Right cardiac atrium (tissue), 5 donors: Measurements from ENCODE around the gene NTN5. TPM values are rescaled to one million over a fixed set of nuclear protein-coding genes. Genes with fewer than 3 reads are reported as not detected.

ENCODE experiments used
- ATAC-seq, 2 donors: fragments of 200-7000 bp; cut with Tn5 transposase; one replicate each; pipeline versions ENCODE4 v1.8.0 to v1.9.1; 2020; ENCODE audit warnings: moderate library complexity in 2 of 2, mild to moderate bottlenecking in 1 of 2
- DNase-seq, 3 donors: peaks; one replicate each; pipeline ENCODE4 v3.0.0-alpha.2; 2020
- H3K27ac ChIP-seq: one replicate; pipeline ENCODE4 v1.5.1; 2013; ENCODE audit warnings: mild to moderate bottlenecking, low read length, control low read depth, moderate library complexity
- H3K27me3 ChIP-seq: one replicate; pipeline ENCODE4 v1.6.1; 2013; ENCODE audit not compliant: control insufficient read depth, insufficient read depth
- H3K4me1 ChIP-seq: one replicate; pipeline ENCODE4 v1.6.1; 2013; ENCODE audit warnings: low read length; ENCODE audit not compliant: control insufficient read depth, insufficient read depth
- H3K4me3 ChIP-seq: one replicate; pipeline ENCODE4 v1.5.1; 2013; ENCODE audit warnings: low read length, control low read depth
- H3K9me3 ChIP-seq: one replicate; pipeline ENCODE4 v1.6.1; 2013; ENCODE audit warnings: low read length; ENCODE audit not compliant: control insufficient read depth
- WGBS: extraction: QIAGEN DNeasy Blood & Tissue Kit; methylation state at CpG from one replicate; pipeline ENCODE4 v1.1.7; 2013; 5-methylcytosine and 5-hydroxymethylcytosine counted together
- intact Hi-C, 4 donors: fragments of 100-400 bp; cut with DNase I; formaldehyde crosslinking; loops; one replicate each; pipeline versions ENCODE4 v1.11.0 to v1.14.0; 2022 to 2023
- polyA plus RNA-seq: library from polyadenylated mRNA; stranded (reverse); fragments of 200-250 nt; gene quantifications from one replicate; pipeline ENCODE4 v1.2.3, GENCODE V29; 2013
- total RNA-seq, 4 donors: library from RNA; stranded (reverse); fragmentation: NEBNext Ultra II Directional; extraction: Animal tissue kit (Norgen Biotek cat#: 25700); gene quantifications; one replicate each; pipeline ENCODE4 v1.2.1, GENCODE V29; 2021
- donor health status: healthy with polysubstance abuse.
- donor health status: DM: no; HTN: yes; CAD: no.
- donor health status: DM: no; HTN: no; CAD: no.
- donor health status: DM: no; HTN: yes; CAD: no; lungs with severe emphysema.
- donor health status: DM: yes; HTN: yes; CAD: no.

Gene NTN5
- total and polyA plus RNA-seq, 5 donors = 0.14 to 0.94 (median 0.43) TPM

- intact Hi-C loops = no loop called here
- WGBS = 57% methylated on average over 26 of the region's 26 CpGs
- H3K27me3 ChIP-seq = no peaks in the 10 kb centered on the region
- ATAC-seq (no peak), DNase-seq (peak; percentile 42 to 69 (median 65))
- peak overlapping the region; percentile 86 for H3K27ac ChIP-seq
- no peaks in the 10 kb centered on the region for H3K9me3 ChIP-seq
- H3K4me1 ChIP-seq = peaks cover 15% of the 10 kb centered on the region
- peak overlapping the region; percentile 43 for H3K4me3 ChIP-seq
These were observed 42.2 kb upstream of the NTN5 start for GRCh38 chr19:48714759-48715675.

GRCh38 chr19:48713864-48714755, 41.3 kb upstream of the NTN5 start:
- H3K9me3 ChIP-seq = no peaks in the 10 kb centered on the region
- intact Hi-C loops = no loop called here
- peaks cover 11% of the 10 kb centered on the region for H3K4me1 ChIP-seq
- WGBS = under 1% methylated on average over 67 of the region's 67 CpGs
- H3K27me3 ChIP-seq = no peaks in the 10 kb centered on the region
- ATAC-seq = peak; percentile 91 to 95
- peak overlapping the region; percentile 86 for H3K27ac ChIP-seq
- peak overlapping the region; percentile 47 for H3K4me3 ChIP-seq
- peak; percentile 99 to 100 (median 100) for DNase-seq

GRCh38 chr19:48713041-48713863, 40.4 kb upstream of the NTN5 start:
- WGBS = 13% methylated on average over 25 of the region's 25 CpGs
- intact Hi-C loops = no loop called here
- no peaks in the 10 kb centered on the region for H3K9me3 ChIP-seq
- H3K4me1 ChIP-seq = peaks cover 6% of the 10 kb centered on the region
- ATAC-seq = no peak
- H3K27me3 ChIP-seq = no peaks in the 10 kb centered on the region
- peak overlapping the region; percentile 47 for H3K4me3 ChIP-seq
- DNase-seq = peak in 2 of 3 donors; percentile 53 to 67
- peak overlapping the region; percentile 23 for H3K27ac ChIP-seq

GRCh38 chr19:48711106-48711662, 38.4 kb upstream of the NTN5 start:
- intact Hi-C loops = no loop called here
- Histone ChIP-seq H3K4me1 (peaks cover 4% of the 10 kb centered on the region), H3K27ac (no peak overlapping the region), H3K27me3 (no peaks in the 10 kb centered on the region), H3K4me3 (no peak overlapping the region), H3K9me3 (no peaks in the 10 kb centered on the region)
- 93% methylated on average over 4 of the region's 4 CpGs for WGBS
- no peak for ATAC-seq
- no peak for DNase-seq

- Histone ChIP-seq H3K9me3 (no peaks in the 10 kb centered on the region), H3K27ac (no peak overlapping the region), H3K27me3 (no peaks in the 10 kb centered on the region), H3K4me3 (no peak overlapping the region), H3K4me1 (no peaks in the 10 kb centered on the region)
- intact Hi-C loops = no loop called here
- 44% methylated on average over 11 of the region's 11 CpGs for WGBS
- ATAC-seq (no peak), DNase-seq (no peak)
These were observed 35.7 kb upstream of the NTN5 start for GRCh38 chr19:48708471-48708870.

GRCh38 chr19:48705431-48705830, 32.6 kb upstream of the NTN5 start:
- DNase-seq (no peak), ATAC-seq (no peak)
- no peak overlapping the region for H3K27ac ChIP-seq
- no peaks in the 10 kb centered on the region for H3K9me3 ChIP-seq
- H3K4me3 ChIP-seq = no peak overlapping the region
- H3K4me1 ChIP-seq = no peaks in the 10 kb centered on the region
- intact Hi-C loops = no loop called here
- 57% methylated on average over 2 of the region's 2 CpGs for WGBS
- no peaks in the 10 kb centered on the region for H3K27me3 ChIP-seq

- Histone ChIP-seq H3K27me3 (no peaks in the 10 kb centered on the region), H3K4me1 (no peaks in the 10 kb centered on the region), H3K27ac (no peak overlapping the region), H3K9me3 (no peaks in the 10 kb centered on the region), H3K4me3 (no peak overlapping the region)
- WGBS = 92% methylated on average over 23 of the region's 23 CpGs
- intact Hi-C loops = no loop called here
- DNase-seq (no peak), ATAC-seq (peak; percentile 24 to 38)
These were observed 30.5 kb upstream of the NTN5 start for GRCh38 chr19:48703316-48703715.

- ATAC-seq = no peak
- intact Hi-C loops = no loop called here
These were observed 29.9 kb upstream of the NTN5 start for GRCh38 chr19:48702701-48703100.

GRCh38 chr19:48698046-48698445, 25.2 kb upstream of the NTN5 start:
- 46% methylated on average over 4 of the region's 4 CpGs for WGBS
- Histone ChIP-seq H3K4me1 (no peaks in the 10 kb centered on the region), H3K9me3 (no peaks in the 10 kb centered on the region), H3K4me3 (no peak overlapping the region), H3K27ac (no peak overlapping the region), H3K27me3 (no peaks in the 10 kb centered on the region)
- no peak for DNase-seq
- ATAC-seq = peak; percentile 32 to 37
- intact Hi-C loops = no loop called here

More at GRCh38 chr19:48702701-48703100, 29.9 kb upstream of the NTN5 start:
- no peaks in the 10 kb centered on the region for H3K9me3 ChIP-seq
- no peak overlapping the region for H3K4me3 ChIP-seq
- no peak for DNase-seq
- H3K4me1 ChIP-seq = no peaks in the 10 kb centered on the region
- no peak overlapping the region for H3K27ac ChIP-seq
- 92% methylated on average over 13 of the region's 13 CpGs for WGBS
- no peaks in the 10 kb centered on the region for H3K27me3 ChIP-seq

- H3K27ac ChIP-seq = peak overlapping the region; percentile 2
- intact Hi-C loops = no loop called here
- H3K9me3 ChIP-seq = no peaks in the 10 kb centered on the region
- ATAC-seq (peak; percentile 58 to 81), DNase-seq (peak in 2 of 3 donors; percentile 41 to 56)
- WGBS = 7% methylated on average over 34 of the region's 34 CpGs
- H3K4me3 ChIP-seq = peak overlapping the region; percentile 32
- H3K27me3 ChIP-seq = no peaks in the 10 kb centered on the region
- no peaks in the 10 kb centered on the region for H3K4me1 ChIP-seq
These were observed 23.7 kb upstream of the NTN5 start for GRCh38 chr19:48696353-48697010.
